CD4-positive, alpha-beta T cell treated with Interleukin-15 for 1 hour (primary cell): ENCODE measurements around the gene ZNF346.
A peak's percentile ranks its signal among the peaks of the same experiment; 100 is the strongest.

Experiments
- DNase-seq: peaks from one replicate; pipeline ENCODE4 v3.0.0-alpha.2; 2020

The ZNF346 gene

DNA sequence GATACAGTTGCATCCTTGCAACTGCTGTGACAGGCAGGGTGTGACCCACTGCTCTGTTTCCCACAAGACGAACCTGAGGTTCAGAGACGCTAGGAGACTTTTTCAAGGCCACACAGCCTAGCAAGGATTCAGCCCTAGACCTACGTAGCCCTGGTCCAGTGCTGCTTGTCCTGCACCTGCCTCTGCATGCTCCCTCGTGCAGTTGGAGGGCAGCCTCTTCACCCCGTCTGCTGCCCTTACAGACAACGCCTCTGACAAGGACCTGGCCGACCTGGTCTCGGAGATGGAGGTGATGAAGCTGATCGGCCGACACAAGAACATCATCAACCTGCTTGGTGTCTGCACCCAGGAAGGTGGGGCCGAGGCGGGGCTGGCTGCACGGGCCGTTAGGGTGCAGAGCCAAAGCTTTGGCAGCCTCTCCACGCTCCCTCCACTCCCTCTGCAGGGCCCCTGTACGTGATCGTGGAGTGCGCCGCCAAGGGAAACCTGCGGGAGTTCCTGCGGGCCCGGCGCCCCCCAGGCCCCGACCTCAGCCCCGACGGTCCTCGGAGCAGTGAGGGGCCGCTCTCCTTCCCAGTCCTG, 72.7 kb downstream of the ZNF346 start:
- no peak for DNase-seq

DNA sequence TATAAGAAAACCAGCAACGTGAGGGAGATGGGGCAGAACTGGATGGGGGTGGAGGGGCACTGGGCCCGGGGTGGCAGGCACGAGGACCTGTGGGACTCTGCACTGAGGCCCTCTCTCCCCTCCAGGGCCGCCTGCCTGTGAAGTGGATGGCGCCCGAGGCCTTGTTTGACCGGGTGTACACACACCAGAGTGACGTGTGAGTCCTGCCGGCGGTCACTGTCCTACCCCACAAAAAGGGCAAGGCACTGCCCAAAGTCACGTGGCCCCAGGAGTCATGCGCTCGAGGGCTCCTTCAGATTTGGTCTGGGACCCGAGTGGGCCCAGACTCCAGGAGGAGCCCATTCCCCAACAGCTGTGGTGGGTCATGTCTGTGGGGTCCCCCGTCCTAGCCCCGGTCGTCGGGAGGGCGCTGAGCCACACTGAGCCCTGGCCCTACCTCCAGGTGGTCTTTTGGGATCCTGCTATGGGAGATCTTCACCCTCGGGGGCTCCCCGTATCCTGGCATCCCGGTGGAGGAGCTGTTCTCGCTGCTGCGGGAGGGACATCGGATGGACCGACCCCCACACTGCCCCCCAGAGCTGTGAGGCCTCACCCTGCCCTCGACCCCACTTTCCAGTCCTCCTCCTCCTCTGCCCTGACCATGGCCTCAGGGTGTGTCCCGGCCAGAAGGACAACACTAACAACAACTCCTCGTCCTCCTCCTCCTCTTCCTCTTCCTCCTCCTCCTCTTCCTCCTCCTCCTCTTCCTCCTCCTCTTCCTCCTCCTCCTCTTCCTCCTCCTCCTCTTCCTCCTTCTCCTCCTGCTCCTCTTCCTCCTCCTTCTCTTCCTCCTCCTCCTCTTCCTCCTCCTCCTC, 73.9 kb downstream of the ZNF346 start:
- DNase-seq: no peak

GRCh38 chr5:177097016-177097985, 74.8 kb downstream of the ZNF346 start:
- no peak for DNase-seq

DNA sequence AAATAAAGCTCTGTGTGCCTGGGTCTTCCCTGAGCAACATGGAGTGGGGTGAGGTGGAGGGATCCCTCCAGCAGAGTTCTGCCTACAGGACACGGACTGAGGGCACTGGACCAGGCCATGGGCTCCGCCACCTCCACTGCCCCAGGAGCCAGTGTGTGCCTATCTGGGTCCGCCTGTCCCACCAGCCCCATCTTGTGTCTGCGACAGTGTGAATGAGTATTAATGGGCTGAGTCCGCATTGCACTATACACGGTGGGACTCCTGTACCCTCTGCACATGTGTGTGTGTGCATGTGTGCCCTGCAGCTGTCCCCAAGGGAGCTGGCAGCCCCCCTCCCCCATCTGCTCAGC, 75.6 kb downstream of the ZNF346 start:
- no peak for DNase-seq

- DNase-seq: no peak
Measured at GRCh38 chr5:177098470-177099141, 76.1 kb downstream of the ZNF346 start.

- DNase-seq: no peak
Measured at GRCh38 chr5:177099422-177100093, 77.1 kb downstream of the ZNF346 start.

- DNase-seq: no peak
Measured at GRCh38 chr5:177100714-177101121, 78.2 kb downstream of the ZNF346 start.

- no peak for DNase-seq
Measured at GRCh38 chr5:177103523-177104253, 81.2 kb downstream of the ZNF346 start.

DNA sequence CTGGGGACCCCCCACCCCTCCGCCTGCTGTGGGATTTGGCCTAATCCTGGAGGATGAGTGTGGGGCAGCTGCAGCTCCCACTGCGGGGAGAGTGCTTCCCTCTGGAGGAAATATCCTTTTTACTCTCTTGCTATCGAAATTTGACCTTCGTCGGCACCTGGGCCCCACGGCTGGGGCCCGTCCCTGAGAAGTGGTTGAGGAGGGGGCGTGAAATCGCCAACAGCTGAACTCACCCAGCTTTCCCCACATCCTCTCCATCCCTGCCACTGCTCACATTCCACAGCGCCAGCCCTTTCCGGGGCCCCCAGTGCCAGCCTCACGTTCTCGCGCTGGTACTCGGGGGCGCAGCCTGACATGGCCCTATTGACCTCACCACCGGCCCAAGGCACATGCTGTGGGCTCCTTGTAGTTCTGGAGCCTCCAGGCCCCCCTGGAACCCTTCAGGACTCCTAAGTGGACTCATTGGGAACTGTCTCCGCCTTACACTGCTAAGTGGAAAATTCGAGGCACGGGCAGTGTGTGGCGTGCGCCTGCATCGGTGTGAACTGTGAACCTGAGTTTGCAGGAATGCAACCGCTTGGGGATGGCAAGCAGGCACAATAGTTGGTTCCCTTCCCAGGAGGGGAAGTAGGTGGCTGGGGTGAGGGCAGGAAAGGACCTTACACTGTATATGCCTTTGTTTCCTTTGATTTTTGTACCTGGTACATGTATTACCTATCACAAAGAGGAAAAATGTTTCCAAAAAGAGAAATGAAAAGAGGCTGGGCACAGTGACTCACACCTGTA, 83.4 kb downstream of the ZNF346 start:
- DNase-seq: no peak

DNA sequence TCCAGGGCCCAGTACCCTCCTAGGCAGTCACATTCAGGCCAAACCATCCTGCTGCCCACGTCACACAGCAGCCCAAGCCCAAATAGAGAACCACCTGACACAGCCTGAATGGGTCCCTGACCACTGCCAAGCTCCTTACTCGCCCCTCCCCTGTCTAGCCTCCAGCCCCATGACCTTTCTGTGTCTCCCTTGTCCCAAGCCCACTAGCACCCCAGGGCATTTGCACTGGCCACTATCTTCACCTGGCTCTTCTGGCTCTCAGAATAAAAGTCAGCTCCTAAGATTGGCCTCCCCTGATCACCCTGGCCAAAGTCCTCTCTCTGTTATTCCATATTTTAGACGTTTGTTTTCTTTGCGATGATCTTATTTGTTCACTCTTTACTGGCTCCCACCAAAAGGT, 84.7 kb downstream of the ZNF346 start:
- DNase-seq: no peak

- no peak for DNase-seq
Measured at GRCh38 chr5:177109810-177110209, 87.3 kb downstream of the ZNF346 start.

GRCh38 chr5:177111720-177112394, 89.4 kb downstream of the ZNF346 start:
- peak; percentile 51 for DNase-seq

- no peak for DNase-seq
Measured at GRCh38 chr5:177112589-177113220, 90.2 kb downstream of the ZNF346 start.

- peak; percentile 72 for DNase-seq
Measured at GRCh38 chr5:177113566-177114424, 91.3 kb downstream of the ZNF346 start.

GRCh38 chr5:177116631-177117373, 94.3 kb downstream of the ZNF346 start:
- DNase-seq: peak; percentile 84

- no peak for DNase-seq
Measured at GRCh38 chr5:177117441-177118045, 95.0 kb downstream of the ZNF346 start.

DNA sequence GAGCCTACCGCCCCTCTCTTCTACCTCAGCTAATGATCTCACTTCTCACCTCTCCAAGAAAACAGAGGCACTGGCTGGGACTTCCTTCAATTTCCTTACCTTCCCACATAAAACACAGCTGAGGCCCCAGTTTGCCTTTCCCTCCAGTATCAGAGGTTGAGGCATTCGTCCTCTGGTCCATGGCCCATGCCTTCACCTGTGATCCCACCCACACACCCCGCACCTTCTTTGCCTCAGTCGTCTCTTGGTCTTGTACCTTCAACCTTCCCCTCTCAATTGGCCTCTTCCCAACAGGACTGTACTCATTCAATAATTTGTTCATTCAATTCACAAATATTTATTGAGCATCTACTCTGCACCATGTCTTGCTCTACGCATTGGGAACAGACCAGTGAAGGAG, 100.1 kb downstream of the ZNF346 start:
- no peak for DNase-seq
